Suprapubic skin (tissue), 4 donors: ENCODE measurements around the gene CD36. TPM values are rescaled to one million over a fixed set of nuclear protein-coding genes. Genes with fewer than 3 reads are reported as not detected.
"Not testable (repeated sequence)": the region's sequence is repeated elsewhere in the genome, so short reads cannot be mapped to it uniquely, and the experiment has no call there.

ENCODE experiments used
- DNase-seq, 2 donors: peaks; one replicate each; pipeline ENCODE4 v3.0.0-alpha.2; 2019; ENCODE audit warnings: low spot score in 2 of 2
- H3K27ac ChIP-seq: fragments of 200-600 bp; sonication (generic); one replicate; pipeline ENCODE4 v1.5.1; 2019
- H3K27me3 ChIP-seq: fragments of 200-600 bp; sonication (generic); one replicate; pipeline ENCODE4 v1.5.1; 2019
- H3K36me3 ChIP-seq: fragments of 200-600 bp; sonication (generic); one replicate; pipeline ENCODE4 v1.5.1; 2019
- H3K4me1 ChIP-seq: fragments of 200-600 bp; sonication (generic); one replicate; pipeline ENCODE4 v1.5.1; 2019
- H3K4me3 ChIP-seq: fragments of 200-600 bp; sonication (generic); one replicate; pipeline ENCODE4 v1.5.1; 2019; ENCODE audit warnings: mild to moderate bottlenecking
- H3K9me3 ChIP-seq: fragments of 200-600 bp; sonication (generic); one replicate; pipeline ENCODE4 v1.5.1; 2019
- EP300 ChIP-seq: sonication (generic); formaldehyde crosslinking; IDR thresholded peaks from one replicate; pipeline ENCODE4 v1.6.1; 2017; ENCODE audit warnings: antibody characterized with exemption
- POLR2A ChIP-seq, 2 donors: fragments of 450-650 bp; IDR thresholded peaks; one replicate each; pipeline ENCODE4 v1.6.1; 2017; ENCODE audit warnings: antibody characterized with exemption in 2 of 2, mild to moderate bottlenecking in 2 of 2, moderate library complexity in 2 of 2
- POLR2AphosphoS5 ChIP-seq, 3 donors: sonication (generic); formaldehyde crosslinking; IDR thresholded peaks; one replicate each; pipeline ENCODE4 v1.6.1; 2017; ENCODE audit warnings: antibody characterized with exemption in 3 of 3
- WGBS: methylation state at CpG from one replicate; pipeline ENCODE4 v1.1.5; 2018; 5-methylcytosine and 5-hydroxymethylcytosine counted together
- total RNA-seq, 4 donors: library from RNA; depleted of rRNA; stranded (reverse); fragments of >200 nt; gene quantifications; one replicate each; pipeline ENCODE4 v1.1.0, GENCODE V29; 2016
- TF ChIP-seq, protein P1 (sequence below), 2 donors: fragments of 200-600 bp in 1 of 2; fragments of 450-650 bp in 1 of 2; sonication (generic) in 1 of 2; IDR thresholded peaks; one replicate each; pipeline ENCODE4 v1.5.1; 2016 to 2019; ENCODE audit warnings: antibody characterized with exemption in 2 of 2, mild to moderate bottlenecking in 1 of 2, moderate library complexity in 1 of 2

Gene CD36
- total RNA-seq, 4 donors from 2014 or later: 47.9 to 154 (median 76.6) TPM

- Histone ChIP-seq H3K27me3 (no peaks in the 10 kb centered on the region), H3K27ac (no peak overlapping the region), H3K4me1 (peaks cover 3% of the 10 kb centered on the region), H3K36me3 (no peaks in the 10 kb centered on the region), H3K9me3 (no peaks in the 10 kb centered on the region), H3K4me3 (no peak overlapping the region)
- WGBS: 73% methylated on average over 2 of the region's 2 CpGs
- TF ChIP-seq POLR2AphosphoS5 (IDR thresholded peaks at IDR 0.05) (no peak), POLR2A (IDR thresholded peaks at IDR 0.05) (no peak), EP300 (no peak)
- TF ChIP-seq, protein P1, sequence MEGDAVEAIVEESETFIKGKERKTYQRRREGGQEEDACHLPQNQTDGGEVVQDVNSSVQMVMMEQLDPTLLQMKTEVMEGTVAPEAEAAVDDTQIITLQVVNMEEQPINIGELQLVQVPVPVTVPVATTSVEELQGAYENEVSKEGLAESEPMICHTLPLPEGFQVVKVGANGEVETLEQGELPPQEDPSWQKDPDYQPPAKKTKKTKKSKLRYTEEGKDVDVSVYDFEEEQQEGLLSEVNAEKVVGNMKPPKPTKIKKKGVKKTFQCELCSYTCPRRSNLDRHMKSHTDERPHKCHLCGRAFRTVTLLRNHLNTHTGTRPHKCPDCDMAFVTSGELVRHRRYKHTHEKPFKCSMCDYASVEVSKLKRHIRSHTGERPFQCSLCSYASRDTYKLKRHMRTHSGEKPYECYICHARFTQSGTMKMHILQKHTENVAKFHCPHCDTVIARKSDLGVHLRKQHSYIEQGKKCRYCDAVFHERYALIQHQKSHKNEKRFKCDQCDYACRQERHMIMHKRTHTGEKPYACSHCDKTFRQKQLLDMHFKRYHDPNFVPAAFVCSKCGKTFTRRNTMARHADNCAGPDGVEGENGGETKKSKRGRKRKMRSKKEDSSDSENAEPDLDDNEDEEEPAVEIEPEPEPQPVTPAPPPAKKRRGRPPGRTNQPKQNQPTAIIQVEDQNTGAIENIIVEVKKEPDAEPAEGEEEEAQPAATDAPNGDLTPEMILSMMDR (IDR thresholded peaks at IDR 0.05): no peak
- no peak for DNase-seq
Measured at GRCh38 chr7:80666376-80666775, 27.9 kb downstream of the CD36 start.

DNA sequence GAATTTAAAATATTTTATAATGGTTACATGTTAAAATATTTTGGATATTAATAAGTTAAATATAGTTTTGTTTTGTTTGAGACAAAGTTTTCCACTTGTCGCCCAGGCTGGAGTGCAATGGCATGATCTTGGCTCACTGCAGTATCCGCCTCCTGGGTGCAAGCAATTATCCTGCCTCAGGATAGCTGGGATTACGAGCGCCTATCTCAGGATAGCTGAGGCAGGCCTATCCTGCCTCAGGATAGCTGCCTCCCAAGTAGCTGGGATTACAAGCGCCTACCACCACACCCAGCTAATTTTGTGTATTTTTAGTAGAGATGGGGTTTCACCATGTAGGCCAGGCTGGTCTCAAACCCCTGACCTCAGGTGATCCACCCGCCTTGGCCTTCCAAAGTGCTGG is 30.9 kb downstream of the CD36 start:
- WGBS: 74% methylated on average over 6 of the region's 6 CpGs

GRCh38 chr7:80671744-80672143 is 33.3 kb downstream of the CD36 start:
- no peaks in the 10 kb centered on the region for H3K4me1 ChIP-seq
- no peaks in the 10 kb centered on the region for H3K9me3 ChIP-seq
- no peak overlapping the region for H3K4me3 ChIP-seq
- no peaks in the 10 kb centered on the region for H3K36me3 ChIP-seq
- TF ChIP-seq, protein P1 (IDR thresholded peaks at IDR 0.05): no peak
- no peak for TF ChIP-seq POLR2A (IDR thresholded peaks at IDR 0.05)
- TF ChIP-seq EP300: no peak
- TF ChIP-seq POLR2AphosphoS5 (IDR thresholded peaks at IDR 0.05): no peak
- H3K27me3 ChIP-seq: no peaks in the 10 kb centered on the region
- WGBS: 97% methylated on average over 1 of the region's 1 CpG
- DNase-seq: no peak
- no peak overlapping the region for H3K27ac ChIP-seq

More for the DNA sequence above, 30.9 kb downstream of the CD36 start:
- not testable (repeated sequence) for H3K27me3 ChIP-seq, H3K4me1 ChIP-seq, H3K4me3 ChIP-seq, H3K27ac ChIP-seq, DNase-seq, H3K36me3 ChIP-seq, H3K9me3 ChIP-seq

GRCh38 chr7:80675090-80675489 is 36.6 kb downstream of the CD36 start:
- no peak for DNase-seq
- 96% methylated on average over 1 of the region's 1 CpG for WGBS

DNA sequence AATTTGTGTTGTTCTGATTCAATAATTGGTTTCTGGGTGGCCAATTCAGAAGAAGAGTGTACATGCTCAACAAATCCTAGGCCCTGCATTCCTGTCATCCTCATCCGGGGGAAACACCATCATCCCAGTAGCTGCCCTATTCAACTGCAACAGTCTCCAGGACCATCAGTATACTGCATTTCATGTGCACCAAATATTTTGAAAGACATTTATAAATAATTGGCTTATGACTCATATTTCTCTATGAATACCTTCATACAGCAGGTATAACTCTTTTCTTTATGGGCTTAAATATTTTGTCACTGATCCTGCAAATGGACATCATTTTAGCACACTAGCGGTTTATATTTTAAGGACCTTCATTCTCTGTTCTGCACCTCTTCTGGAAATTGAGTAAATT is 38.0 kb downstream of the CD36 start:
- DNase-seq: no peak
- Histone ChIP-seq H3K36me3 (no peaks in the 10 kb centered on the region), H3K27me3 (no peaks in the 10 kb centered on the region), H3K4me3 (no peak overlapping the region), H3K9me3 (no peaks in the 10 kb centered on the region), H3K4me1 (no peaks in the 10 kb centered on the region), H3K27ac (no peak overlapping the region)
- TF ChIP-seq POLR2AphosphoS5 (IDR thresholded peaks at IDR 0.05) (no peak), EP300 (no peak), POLR2A (IDR thresholded peaks at IDR 0.05) (no peak)
- TF ChIP-seq, protein P1 (IDR thresholded peaks at IDR 0.05): no peak
- 90% methylated on average over 2 of the region's 2 CpGs for WGBS

More at GRCh38 chr7:80675090-80675489, 36.6 kb downstream of the CD36 start:
- Histone ChIP-seq H3K9me3 (no peaks in the 10 kb centered on the region), H3K36me3 (no peaks in the 10 kb centered on the region), H3K27ac (no peak overlapping the region), H3K27me3 (no peaks in the 10 kb centered on the region), H3K4me1 (no peaks in the 10 kb centered on the region), H3K4me3 (no peak overlapping the region)
- TF ChIP-seq EP300 (no peak), POLR2AphosphoS5 (IDR thresholded peaks at IDR 0.05) (no peak), POLR2A (IDR thresholded peaks at IDR 0.05) (no peak)
- TF ChIP-seq, protein P1 (IDR thresholded peaks at IDR 0.05): no peak

GRCh38 chr7:80677629-80678028 is 39.2 kb downstream of the CD36 start:
- TF ChIP-seq POLR2A (IDR thresholded peaks at IDR 0.05) (no peak), EP300 (no peak), POLR2AphosphoS5 (IDR thresholded peaks at IDR 0.05) (no peak)
- TF ChIP-seq, protein P1 (IDR thresholded peaks at IDR 0.05): no peak
- H3K4me3 ChIP-seq: no peak overlapping the region
- H3K4me1 ChIP-seq: no peaks in the 10 kb centered on the region
- H3K9me3 ChIP-seq: no peaks in the 10 kb centered on the region
- no peak overlapping the region for H3K27ac ChIP-seq
- no peaks in the 10 kb centered on the region for H3K36me3 ChIP-seq
- H3K27me3 ChIP-seq: no peaks in the 10 kb centered on the region
- DNase-seq: no peak
- 81% methylated on average over 1 of the region's 1 CpG for WGBS
